Measurements from ENCODE around the gene SMAD2.

DNA sequence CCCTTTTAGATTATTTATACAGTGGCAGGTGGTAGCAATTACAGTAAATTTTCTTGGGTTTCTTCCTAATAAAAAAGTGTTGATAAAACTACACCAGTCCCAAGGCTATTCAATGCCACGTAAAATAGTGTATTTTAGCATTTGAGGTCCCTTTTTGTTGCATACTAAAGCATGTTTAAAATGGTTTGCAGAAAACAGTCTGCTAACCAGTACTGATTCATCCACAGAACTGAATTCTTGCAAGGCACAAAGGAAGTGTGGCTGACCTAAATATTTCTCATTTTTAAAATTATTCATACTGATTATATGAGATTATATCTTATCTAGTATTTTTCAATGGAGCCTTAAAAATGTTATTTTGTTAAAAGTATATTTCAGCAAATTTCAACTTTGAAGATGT lies 98.1 kb downstream of the SMAD2 start:
- TF ChIP-seq CTCF (IDR thresholded peaks at IDR 0.05; ENCODE audit: insufficient read depth, low read depth, low read length) (no peak), EZH2 (IDR thresholded peaks at IDR 0.05; ENCODE audit: insufficient read depth, low read length) (no peak)

All from astrocyte (in vitro differentiated cells and primary cell).